Measurements from ENCODE around the gene KIF5B.

The KIF5B gene

GRCh38 chr10:31959461-31960173 is 96.6 kb downstream of the KIF5B start:
- no peak for DNase-seq
